Mucosa of stomach (tissue), 1 donor: ENCODE results near the gene CLK3.

Experiments used
- H3K27me3 ChIP-seq: one replicate; pipeline ENCODE4 v1.7.0; 2013; ENCODE audit warnings: mild to moderate bottlenecking, low read length; ENCODE audit not compliant: control insufficient read depth, insufficient read depth
- H3K36me3 ChIP-seq: one replicate; pipeline ENCODE4 v1.7.0; 2013; ENCODE audit warnings: low read length; ENCODE audit not compliant: control insufficient read depth, insufficient read depth
- H3K4me1 ChIP-seq: one replicate; pipeline ENCODE4 v1.7.0; 2013; ENCODE audit warnings: mild to moderate bottlenecking, low read length; ENCODE audit not compliant: control insufficient read depth, insufficient read depth
- H3K4me3 ChIP-seq: one replicate; pipeline ENCODE4 v1.7.0; 2013; ENCODE audit warnings: low read length
- H3K9ac ChIP-seq: one replicate; pipeline ENCODE4 v1.7.0; 2013; ENCODE audit warnings: mild to moderate bottlenecking, low read length, moderate library complexity
- H3K9me3 ChIP-seq: one replicate; pipeline ENCODE4 v1.7.0; 2013; ENCODE audit warnings: mild to moderate bottlenecking, low read length, moderate library complexity; ENCODE audit not compliant: control insufficient read depth
- donor health status: Pancreatic carcinoma.

Gene CLK3

GRCh38 chr15:74615508-74616365, at the start of gene CLK3:
CLK3 (plus strand) TSS chr15:74615836; CDS start chr15:74619197, 3,361 bp downstream.
- Histone ChIP-seq H3K36me3 (peaks cover 6% of the 10 kb centered on the region), H3K4me3 (peak within 1 kb of the TSS; percentile 93), H3K9me3 (no peaks in the 10 kb centered on the region), H3K27me3 (no peaks in the 10 kb centered on the region), H3K9ac (peak within 1 kb of the TSS; percentile 100), H3K4me1 (peaks cover 27% of the 10 kb centered on the region)

GRCh38 chr15:74568594-74568993, 47.0 kb upstream of the CLK3 start:
- H3K36me3 ChIP-seq = peaks cover 9% of the 10 kb centered on the region
- H3K4me1 ChIP-seq = no peaks in the 10 kb centered on the region
- no peaks in the 10 kb centered on the region for H3K27me3 ChIP-seq
- H3K9me3 ChIP-seq = no peaks in the 10 kb centered on the region
- no peak overlapping the region for H3K9ac ChIP-seq
- H3K4me3 ChIP-seq = no peak overlapping the region

GRCh38 chr15:74569731-74570070, 45.9 kb upstream of the CLK3 start:
- Histone ChIP-seq H3K27me3 (no peaks in the 10 kb centered on the region), H3K36me3 (peaks cover 13% of the 10 kb centered on the region), H3K4me1 (no peaks in the 10 kb centered on the region)

GRCh38 chr15:74571191-74571590, 44.4 kb upstream of the CLK3 start:
- Histone ChIP-seq H3K4me3 (no peak overlapping the region), H3K9me3 (no peaks in the 10 kb centered on the region), H3K4me1 (no peaks in the 10 kb centered on the region), H3K9ac (no peak overlapping the region), H3K27me3 (no peaks in the 10 kb centered on the region), H3K36me3 (peaks cover 20% of the 10 kb centered on the region)

More at GRCh38 chr15:74569731-74570070, 45.9 kb upstream of the CLK3 start:
- H3K4me3 ChIP-seq = no peak overlapping the region
- no peaks in the 10 kb centered on the region for H3K9me3 ChIP-seq
- no peak overlapping the region for H3K9ac ChIP-seq

GRCh38 chr15:74573987-74574386, 41.6 kb upstream of the CLK3 start:
- no peak overlapping the region for H3K4me3 ChIP-seq
- H3K36me3 ChIP-seq = peaks cover 20% of the 10 kb centered on the region
- H3K4me1 ChIP-seq = no peaks in the 10 kb centered on the region
- H3K27me3 ChIP-seq = no peaks in the 10 kb centered on the region
- H3K9me3 ChIP-seq = no peaks in the 10 kb centered on the region
- H3K9ac ChIP-seq = no peak overlapping the region

- H3K36me3 ChIP-seq = peaks cover 11% of the 10 kb centered on the region
- no peaks in the 10 kb centered on the region for H3K27me3 ChIP-seq
- no peaks in the 10 kb centered on the region for H3K9me3 ChIP-seq
- no peak overlapping the region for H3K4me3 ChIP-seq
- no peaks in the 10 kb centered on the region for H3K4me1 ChIP-seq
- H3K9ac ChIP-seq = no peak overlapping the region
Measured at GRCh38 chr15:74578496-74578994, 37.1 kb upstream of the CLK3 start.

GRCh38 chr15:74579001-74579400, 36.6 kb upstream of the CLK3 start:
- H3K27me3 ChIP-seq = no peaks in the 10 kb centered on the region
- H3K4me1 ChIP-seq = no peaks in the 10 kb centered on the region
- H3K9me3 ChIP-seq = no peaks in the 10 kb centered on the region
- H3K9ac ChIP-seq = no peak overlapping the region
- H3K4me3 ChIP-seq = no peak overlapping the region
- peaks cover 8% of the 10 kb centered on the region for H3K36me3 ChIP-seq

- H3K27me3 ChIP-seq = no peaks in the 10 kb centered on the region
- H3K9me3 ChIP-seq = no peaks in the 10 kb centered on the region
- H3K4me1 ChIP-seq = no peaks in the 10 kb centered on the region
- peaks cover 1% of the 10 kb centered on the region for H3K36me3 ChIP-seq
- H3K4me3 ChIP-seq = no peak overlapping the region
- no peak overlapping the region for H3K9ac ChIP-seq
Measured at GRCh38 chr15:74580538-74581350, 34.9 kb upstream of the CLK3 start.

GRCh38 chr15:74584204-74584603, 31.4 kb upstream of the CLK3 start:
- Histone ChIP-seq H3K36me3 (no peaks in the 10 kb centered on the region), H3K27me3 (no peaks in the 10 kb centered on the region), H3K4me3 (no peak overlapping the region), H3K4me1 (no peaks in the 10 kb centered on the region), H3K9me3 (no peaks in the 10 kb centered on the region), H3K9ac (no peak overlapping the region)

GRCh38 chr15:74584779-74585178, 30.9 kb upstream of the CLK3 start:
- no peaks in the 10 kb centered on the region for H3K27me3 ChIP-seq
- H3K9ac ChIP-seq = no peak overlapping the region
- H3K36me3 ChIP-seq = no peaks in the 10 kb centered on the region
- H3K4me3 ChIP-seq = no peak overlapping the region
- no peaks in the 10 kb centered on the region for H3K9me3 ChIP-seq
- no peaks in the 10 kb centered on the region for H3K4me1 ChIP-seq

- Histone ChIP-seq H3K4me3 (no peak overlapping the region), H3K36me3 (peaks cover under 1% of the 10 kb centered on the region), H3K9ac (no peak overlapping the region), H3K9me3 (no peaks in the 10 kb centered on the region), H3K4me1 (no peaks in the 10 kb centered on the region), H3K27me3 (no peaks in the 10 kb centered on the region)
Measured at GRCh38 chr15:74585191-74585590, 30.4 kb upstream of the CLK3 start.

- no peaks in the 10 kb centered on the region for H3K27me3 ChIP-seq
- H3K4me3 ChIP-seq = no peak overlapping the region
- H3K4me1 ChIP-seq = no peaks in the 10 kb centered on the region
- no peaks in the 10 kb centered on the region for H3K9me3 ChIP-seq
- peaks cover 4% of the 10 kb centered on the region for H3K36me3 ChIP-seq
- no peak overlapping the region for H3K9ac ChIP-seq
Measured at GRCh38 chr15:74585857-74586256, 29.8 kb upstream of the CLK3 start.
